ENCODE data around the gene MEIG1.

GRCh38 chr10:14910953-14911352, 48.2 kb upstream of the MEIG1 start:
- TF ChIP-seq CTCF (conservative IDR thresholded peaks at IDR 0.05): no peak
- TF ChIP-seq EZH2 (IDR thresholded peaks at IDR 0.05; ENCODE audit: low read depth): no peak
